Measurements from ENCODE around the gene SKIDA1.
A peak's percentile ranks its signal among the peaks of the same experiment; 100 is the strongest.
"Not testable (repeated sequence)": the region's sequence is repeated elsewhere in the genome, so short reads cannot be mapped to it uniquely, and the experiment has no call there.

Gene SKIDA1

DNA sequence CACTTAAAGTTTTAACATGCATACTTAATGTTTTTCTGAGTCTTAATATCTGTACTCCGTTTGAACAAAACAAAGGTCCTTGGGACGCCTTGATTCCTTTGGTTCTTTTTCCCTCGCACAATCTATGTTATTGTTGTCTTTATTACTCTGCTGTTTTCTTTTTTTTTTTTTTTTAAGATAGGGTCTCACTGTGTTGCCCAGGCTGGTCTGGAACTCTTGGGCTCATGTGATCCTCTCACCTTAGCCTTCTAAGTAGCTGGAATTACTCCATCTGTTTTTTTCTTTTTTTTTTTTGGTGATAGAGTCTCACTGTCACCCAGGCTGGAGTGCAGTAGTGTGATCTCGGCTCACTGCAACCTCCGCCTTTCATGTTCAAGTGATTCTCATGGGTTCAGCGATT, 21.8 kb upstream of the SKIDA1 start:
- no peak overlapping the region for H3K4me3 ChIP-seq (replicated peaks; ENCODE audit: low read depth, low read length)
- TF ChIP-seq, protein P1, sequence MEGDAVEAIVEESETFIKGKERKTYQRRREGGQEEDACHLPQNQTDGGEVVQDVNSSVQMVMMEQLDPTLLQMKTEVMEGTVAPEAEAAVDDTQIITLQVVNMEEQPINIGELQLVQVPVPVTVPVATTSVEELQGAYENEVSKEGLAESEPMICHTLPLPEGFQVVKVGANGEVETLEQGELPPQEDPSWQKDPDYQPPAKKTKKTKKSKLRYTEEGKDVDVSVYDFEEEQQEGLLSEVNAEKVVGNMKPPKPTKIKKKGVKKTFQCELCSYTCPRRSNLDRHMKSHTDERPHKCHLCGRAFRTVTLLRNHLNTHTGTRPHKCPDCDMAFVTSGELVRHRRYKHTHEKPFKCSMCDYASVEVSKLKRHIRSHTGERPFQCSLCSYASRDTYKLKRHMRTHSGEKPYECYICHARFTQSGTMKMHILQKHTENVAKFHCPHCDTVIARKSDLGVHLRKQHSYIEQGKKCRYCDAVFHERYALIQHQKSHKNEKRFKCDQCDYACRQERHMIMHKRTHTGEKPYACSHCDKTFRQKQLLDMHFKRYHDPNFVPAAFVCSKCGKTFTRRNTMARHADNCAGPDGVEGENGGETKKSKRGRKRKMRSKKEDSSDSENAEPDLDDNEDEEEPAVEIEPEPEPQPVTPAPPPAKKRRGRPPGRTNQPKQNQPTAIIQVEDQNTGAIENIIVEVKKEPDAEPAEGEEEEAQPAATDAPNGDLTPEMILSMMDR (IDR thresholded peaks at IDR 0.05; ENCODE audit: low read length, missing control alignments): no peak
- DNase-seq (ENCODE audit: low read depth): no peak

DNA sequence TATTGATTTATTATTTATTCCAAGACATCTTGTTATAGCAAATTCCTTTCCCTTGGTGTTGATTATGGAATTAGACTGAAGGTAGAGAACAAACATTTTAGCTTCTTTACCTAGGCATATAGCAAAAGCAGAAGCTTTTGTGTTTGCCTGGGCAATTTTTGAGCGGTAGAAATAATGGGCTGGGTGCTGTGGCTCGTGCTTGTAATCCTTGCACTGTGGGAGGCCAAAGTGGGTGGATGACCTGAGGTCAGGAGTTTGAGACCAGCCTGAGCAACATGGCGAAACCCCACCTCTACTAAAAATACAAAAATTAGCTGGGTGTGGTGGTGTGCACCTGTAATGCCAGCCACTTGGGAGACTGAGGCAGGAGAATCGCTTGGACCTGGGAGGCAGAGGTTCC, 15.2 kb upstream of the SKIDA1 start:
- not testable (repeated sequence) for DNase-seq (ENCODE audit: low read depth)

DNA sequence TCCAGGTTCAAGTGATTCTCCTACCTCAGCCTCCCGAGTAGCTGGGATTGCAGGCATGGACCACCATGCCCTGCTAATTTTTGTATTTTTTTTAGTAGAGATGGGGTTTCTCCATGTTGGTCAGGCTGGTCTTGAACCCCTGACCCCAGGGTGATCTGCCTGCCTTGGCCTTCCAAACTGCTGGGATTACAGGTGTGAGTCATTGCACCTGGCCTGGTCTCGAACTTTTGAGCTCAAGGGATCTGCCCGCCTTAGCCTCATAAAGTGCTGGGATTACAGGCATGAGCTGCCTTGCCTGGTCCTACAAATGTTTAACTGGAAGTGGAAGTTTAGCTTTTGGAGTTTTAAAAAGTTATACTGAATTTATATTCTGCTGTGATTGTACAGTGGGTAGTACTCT, 11.4 kb upstream of the SKIDA1 start:
- no peak overlapping the region for H3K4me3 ChIP-seq (replicated peaks; ENCODE audit: low read depth, low read length)
- DNase-seq (ENCODE audit: low read depth): no peak
- TF ChIP-seq, protein P1 (IDR thresholded peaks at IDR 0.05; ENCODE audit: low read length, missing control alignments): no peak

More for the DNA sequence above, 15.2 kb upstream of the SKIDA1 start:
- not testable (repeated sequence) for H3K4me3 ChIP-seq (replicated peaks; ENCODE audit: low read depth, low read length)

DNA sequence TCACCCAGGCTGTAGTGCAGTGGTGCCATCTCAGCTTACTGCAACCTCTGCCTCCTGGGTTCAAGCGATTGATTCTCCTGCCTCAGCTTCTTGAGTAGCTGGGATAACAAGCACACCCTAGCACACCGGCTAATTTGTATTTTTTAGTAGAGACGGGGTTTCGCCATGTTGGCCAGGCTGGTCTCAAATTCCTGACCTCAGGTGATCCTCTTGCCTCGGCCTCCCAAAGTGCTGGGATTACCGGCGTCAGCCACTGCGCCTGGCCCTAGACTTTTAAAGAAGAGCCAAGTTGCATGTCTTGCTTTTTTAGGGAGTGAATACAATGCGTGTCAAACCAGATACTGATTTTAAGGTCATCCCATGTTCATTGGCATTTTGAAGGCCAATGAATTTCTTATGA, 10.5 kb upstream of the SKIDA1 start:
- peak overlapping the region; percentile 76 for H3K4me3 ChIP-seq (replicated peaks; ENCODE audit: low read depth, low read length)
- DNase-seq (ENCODE audit: low read depth): not testable (repeated sequence)

DNA sequence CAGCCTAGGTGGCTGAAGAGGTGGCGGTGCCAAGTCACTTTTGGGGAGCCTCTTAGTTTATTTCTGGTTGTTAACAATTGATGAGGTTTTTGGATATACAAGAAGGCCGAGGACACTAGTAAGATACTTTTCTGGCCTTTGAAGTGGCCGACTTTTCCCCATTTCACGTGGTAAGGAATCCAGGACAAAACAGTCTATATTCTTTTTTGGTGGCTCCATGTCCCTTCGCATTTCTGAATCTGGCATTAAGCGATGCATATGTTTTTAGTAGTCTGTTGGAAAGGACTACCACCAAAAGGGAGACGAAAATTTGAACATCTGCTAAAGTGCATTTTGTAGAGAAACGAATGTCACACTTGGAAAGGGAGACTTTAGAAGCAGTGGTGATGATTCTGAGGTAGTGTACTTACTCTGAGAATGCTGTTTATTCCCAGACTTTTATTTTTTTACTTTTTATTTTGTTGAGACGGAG, 10.0 kb upstream of the SKIDA1 start:
- TF ChIP-seq, protein P1 (IDR thresholded peaks at IDR 0.05; ENCODE audit: low read length, missing control alignments): no peak
- no peak for DNase-seq (ENCODE audit: low read depth)
- H3K4me3 ChIP-seq (replicated peaks; ENCODE audit: low read depth, low read length): peak overlapping the region; percentile 76

DNA sequence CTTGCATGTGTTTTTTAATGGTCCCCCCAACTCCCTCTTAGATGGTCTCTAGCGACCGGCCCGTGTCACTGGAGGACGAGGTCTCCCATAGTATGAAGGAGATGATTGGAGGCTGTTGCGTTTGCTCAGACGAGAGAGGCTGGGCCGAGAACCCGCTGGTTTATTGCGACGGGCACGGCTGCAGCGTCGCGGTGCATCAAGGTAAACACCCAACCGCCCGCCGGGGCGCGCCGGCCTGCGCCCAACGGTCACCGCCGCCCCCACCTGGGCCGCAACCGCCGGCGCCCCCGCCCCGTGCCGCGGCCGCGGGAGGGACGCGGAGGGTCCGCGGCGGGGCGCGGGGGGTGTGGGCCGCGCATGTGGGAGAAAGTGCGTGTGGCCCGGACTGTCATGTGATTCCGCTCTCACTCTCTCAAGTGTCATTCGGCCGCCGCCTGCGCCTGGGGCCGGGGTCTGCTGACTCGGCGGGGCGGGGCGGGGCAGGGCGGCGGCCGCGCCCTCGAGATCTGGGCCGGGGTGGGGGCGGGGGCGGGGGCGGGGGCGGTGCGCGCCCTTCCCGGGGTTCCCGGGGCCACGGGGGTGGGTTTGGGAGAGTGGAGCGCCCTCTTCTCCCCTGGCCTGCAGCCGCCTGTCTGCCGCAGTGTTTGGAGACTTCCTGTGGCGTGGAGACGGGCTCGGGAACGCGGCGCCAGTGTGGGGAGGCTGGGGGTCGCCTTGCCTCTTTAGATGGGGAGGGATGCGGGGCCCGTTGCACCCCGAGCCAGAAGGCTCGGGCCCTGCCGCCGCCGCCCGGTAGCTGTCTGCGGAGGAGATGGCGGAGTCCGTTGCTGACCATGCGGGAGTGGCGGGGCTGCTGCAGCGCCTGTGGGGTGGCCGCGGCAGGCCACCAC, 9.4 kb upstream of the SKIDA1 start:
- peak overlapping the region; percentile 76 for H3K4me3 ChIP-seq (replicated peaks; ENCODE audit: low read depth, low read length)
- TF ChIP-seq, protein P1 (IDR thresholded peaks at IDR 0.05; ENCODE audit: low read length, missing control alignments): no peak
- DNase-seq (ENCODE audit: low read depth): peak; percentile 55

DNA sequence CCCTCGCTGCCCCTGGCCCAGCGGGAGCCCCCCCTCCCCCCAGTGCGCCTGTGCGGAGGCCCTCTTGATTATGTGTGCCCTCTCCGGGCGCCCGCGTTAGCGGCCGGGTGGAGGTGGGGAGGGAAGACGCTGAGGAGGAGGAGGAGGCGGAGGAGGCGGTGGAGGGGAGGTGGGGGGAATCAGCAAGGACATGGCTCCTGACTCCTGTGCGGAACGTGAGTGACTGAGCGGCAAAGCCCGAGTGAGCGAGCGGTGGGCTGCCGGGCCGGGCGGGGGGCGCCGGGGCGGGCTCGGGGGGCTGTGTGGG, 8.8 kb upstream of the SKIDA1 start:
- DNase-seq (ENCODE audit: low read depth): no peak
- H3K4me3 ChIP-seq (replicated peaks; ENCODE audit: low read depth, low read length): peak overlapping the region; percentile 76
- TF ChIP-seq, protein P1 (IDR thresholded peaks at IDR 0.05; ENCODE audit: low read length, missing control alignments): no peak
